GM19468 (cell line): ENCODE measurements around the gene ETFRF1.

Source experiments
- ATAC-seq: cut with Tn5 transposase; IDR thresholded peaks from one replicate; pipeline ENCODE4 v1.9.1; 2021; ENCODE audit warnings: mild to moderate bottlenecking, moderate library complexity, moderate number of reproducible peaks; ENCODE audit not compliant: unreplicated experiment; ENCODE audit errors: extremely low read depth

The ETFRF1 gene, protein sequence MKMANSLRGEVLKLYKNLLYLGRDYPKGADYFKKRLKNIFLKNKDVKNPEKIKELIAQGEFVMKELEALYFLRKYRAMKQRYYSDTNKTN

GRCh38 chr12:25195056-25195971, at the start of gene ETFRF1, which contains the start of gene DNAI7:
Gene ETFRF1, plus strand, starts transcription at chr12:25195237. Its CDS starts 8,720 bp downstream, at chr12:25203957.
Gene DNAI7, minus strand, starts transcription at chr12:25195160. Its CDS starts 82 bp downstream, at chr12:25195078.
- ATAC-seq = peak; percentile 70

GRCh38 chr12:25146686-25147085, 48.4 kb upstream of the ETFRF1 start:
- no peak for ATAC-seq

DNA sequence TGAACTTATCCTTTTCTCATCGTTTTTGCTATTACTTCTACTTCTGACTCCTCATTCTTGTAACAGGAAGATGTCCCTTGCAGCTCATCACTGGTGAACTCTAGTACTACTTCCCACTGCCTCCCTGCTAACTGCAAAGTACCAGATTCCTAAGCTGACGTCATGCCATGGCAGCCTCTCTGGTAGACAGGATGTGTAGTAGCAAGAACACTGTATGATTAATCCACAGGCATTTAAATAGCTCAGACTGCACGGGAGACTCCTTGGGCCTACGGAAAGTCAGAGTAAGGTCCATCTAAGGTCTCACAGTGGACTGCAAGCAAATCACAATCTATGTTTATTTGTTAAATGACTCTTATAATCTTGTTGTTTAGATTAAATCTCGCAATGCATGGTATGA, 43.6 kb upstream of the ETFRF1 start:
- no peak for ATAC-seq

GRCh38 chr12:25152055-25152454, 43.0 kb upstream of the ETFRF1 start:
- ATAC-seq = no peak

GRCh38 chr12:25155022-25155576, 39.9 kb upstream of the ETFRF1 start:
- peak; percentile 26 for ATAC-seq

GRCh38 chr12:25156061-25156460, 39.0 kb upstream of the ETFRF1 start:
- ATAC-seq = no peak

DNA sequence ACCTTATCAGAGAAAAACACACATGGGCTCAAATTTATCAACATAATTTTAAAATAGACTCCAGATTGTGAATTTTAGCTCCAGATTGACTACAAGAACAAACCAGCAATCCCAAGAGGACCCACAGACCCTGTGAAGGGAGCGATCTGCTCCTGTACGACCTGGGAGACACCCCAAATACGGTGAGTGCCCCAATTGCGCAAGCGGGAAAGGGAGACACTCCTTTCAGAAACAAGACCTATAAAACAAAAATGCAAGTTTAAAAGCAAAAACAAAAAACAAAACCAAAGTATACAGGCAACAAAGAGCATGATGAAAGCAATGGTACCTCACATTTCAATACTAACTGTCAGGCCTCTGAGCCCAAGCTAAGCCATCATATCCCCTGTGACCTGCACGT, 32.2 kb upstream of the ETFRF1 start:
- no peak for ATAC-seq

DNA sequence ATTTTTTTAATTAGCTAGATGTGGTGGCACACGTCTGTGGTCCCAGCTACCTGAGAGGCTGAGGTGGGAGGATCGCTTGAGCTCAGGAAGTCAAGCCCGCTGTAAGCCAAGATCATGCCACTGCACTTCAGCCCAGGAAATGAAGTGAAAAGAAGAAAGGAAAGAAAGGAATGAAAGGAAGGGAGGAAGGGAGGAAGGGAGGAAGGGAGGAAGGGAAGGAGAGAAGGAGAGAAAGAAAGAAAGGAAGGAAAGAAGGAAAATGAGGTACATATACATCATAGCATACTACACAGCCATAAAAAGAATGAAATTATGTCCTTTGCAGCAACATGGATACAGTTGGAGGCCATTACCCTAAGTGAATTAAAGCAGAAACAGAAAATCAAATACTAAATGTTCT, 12.3 kb upstream of the ETFRF1 start:
- ATAC-seq = no peak

DNA sequence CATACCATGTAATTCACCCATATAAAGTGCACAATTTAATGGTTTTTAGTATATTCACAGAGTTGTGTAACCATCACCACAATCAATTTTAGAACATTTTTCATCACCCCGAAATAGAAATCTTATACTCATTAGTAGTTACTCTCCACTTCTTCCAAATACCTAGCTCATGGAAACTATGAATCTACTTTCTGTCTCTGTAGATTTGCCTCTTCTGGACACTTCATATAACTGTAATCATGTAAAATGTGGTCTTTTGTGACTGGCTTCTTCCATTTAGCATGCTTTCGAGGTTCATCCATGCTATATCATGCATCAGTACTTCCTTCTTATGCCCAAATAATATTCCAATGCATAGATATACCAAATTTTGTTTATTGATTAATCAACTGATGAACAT, 10.9 kb upstream of the ETFRF1 start:
- ATAC-seq = no peak

GRCh38 chr12:25186038-25186787, 8.8 kb upstream of the ETFRF1 start:
- peak; percentile 9 for ATAC-seq

DNA sequence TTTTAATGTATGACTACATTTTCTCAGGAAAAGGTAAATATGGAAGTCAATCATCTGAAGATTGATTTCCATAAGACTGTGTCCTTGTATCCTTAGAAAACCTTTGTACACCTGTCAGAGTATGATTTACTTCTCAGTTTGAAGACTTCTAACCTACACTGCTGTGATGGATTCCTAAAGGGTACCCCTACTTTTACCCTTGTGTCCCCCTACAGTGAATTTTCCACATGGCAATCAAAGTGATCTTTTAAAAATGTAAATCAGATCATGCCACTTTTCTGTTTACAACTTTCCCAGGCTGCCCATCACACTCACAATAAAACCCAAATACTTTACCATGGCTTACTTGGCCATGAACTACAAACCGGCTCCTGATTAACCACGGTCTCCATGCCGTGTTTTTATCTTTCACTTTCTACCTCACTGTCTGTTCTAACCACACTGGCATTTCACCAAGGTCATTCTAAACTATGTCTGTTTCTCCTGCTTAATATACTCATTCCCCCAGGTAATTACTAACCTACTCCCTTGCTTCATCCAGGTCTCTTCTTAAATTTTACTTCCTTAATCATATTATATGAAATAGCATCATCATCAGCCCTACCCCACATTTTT, 8.1 kb upstream of the ETFRF1 start:
- ATAC-seq = peak; percentile 54

DNA sequence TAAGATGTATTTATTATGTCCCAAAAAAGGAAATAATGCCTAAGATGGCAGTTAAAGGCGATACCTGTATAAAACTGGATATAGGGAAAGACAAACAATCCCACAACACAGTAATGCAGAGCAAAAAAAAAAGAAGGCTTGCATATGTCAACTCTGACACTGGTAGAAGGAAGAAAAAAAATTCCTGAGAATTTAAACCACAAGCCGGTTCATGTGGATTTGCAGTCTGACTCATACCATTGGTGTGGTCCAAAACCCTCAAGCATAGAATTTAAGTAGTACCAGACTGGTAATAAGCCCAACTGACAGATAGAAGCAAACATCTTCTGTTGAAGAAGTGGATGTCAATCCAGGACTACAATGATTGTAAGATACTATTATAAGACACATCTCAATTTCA, 7.3 kb upstream of the ETFRF1 start:
- no peak for ATAC-seq

DNA sequence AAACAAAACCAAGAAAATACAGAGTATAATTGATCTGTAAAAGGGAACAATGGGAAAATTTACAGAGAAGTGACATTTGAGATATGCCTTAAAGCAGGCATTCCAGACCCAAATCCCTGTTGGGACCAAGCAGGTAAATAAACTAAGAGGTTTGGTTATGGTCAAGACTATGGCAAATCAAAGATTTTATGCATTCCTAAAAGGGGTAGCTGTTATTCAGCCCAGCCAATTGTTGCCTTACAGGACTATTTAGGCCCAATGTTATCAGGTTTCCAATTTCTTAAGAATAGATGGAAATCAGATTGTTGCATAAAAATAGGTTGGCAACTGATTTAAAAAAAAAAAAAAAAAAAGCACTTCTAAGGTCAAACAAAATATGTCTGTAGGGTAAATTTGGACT, 5.4 kb upstream of the ETFRF1 start:
- ATAC-seq = no peak

DNA sequence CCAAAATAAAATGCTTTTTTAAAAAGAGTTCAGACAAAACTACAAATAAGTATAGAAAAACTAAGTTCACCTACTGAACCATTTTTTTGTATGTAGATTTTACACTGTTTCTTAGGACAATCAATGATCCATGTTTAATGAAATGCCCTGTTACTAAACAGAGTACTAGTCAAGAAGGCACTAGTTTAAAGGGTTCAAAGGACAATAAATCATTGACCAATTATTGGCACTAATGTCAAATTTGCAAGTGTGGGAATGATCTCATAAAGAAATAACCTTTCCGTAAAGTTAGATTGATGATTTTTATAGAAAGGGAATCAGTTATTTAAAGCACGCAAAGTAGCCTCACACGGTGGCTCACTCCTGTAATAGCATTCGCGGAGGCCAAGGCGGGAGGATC, 4.2 kb upstream of the ETFRF1 start:
- ATAC-seq = no peak

- ATAC-seq = no peak
Observed at GRCh38 chr12:25194214-25194613, 823 bp upstream of the ETFRF1 start.

- ATAC-seq = no peak
Observed at GRCh38 chr12:25194722-25195055, 348 bp upstream of the ETFRF1 start.

GRCh38 chr12:25197608-25198007, 2.6 kb downstream of the ETFRF1 start:
- no peak for ATAC-seq

DNA sequence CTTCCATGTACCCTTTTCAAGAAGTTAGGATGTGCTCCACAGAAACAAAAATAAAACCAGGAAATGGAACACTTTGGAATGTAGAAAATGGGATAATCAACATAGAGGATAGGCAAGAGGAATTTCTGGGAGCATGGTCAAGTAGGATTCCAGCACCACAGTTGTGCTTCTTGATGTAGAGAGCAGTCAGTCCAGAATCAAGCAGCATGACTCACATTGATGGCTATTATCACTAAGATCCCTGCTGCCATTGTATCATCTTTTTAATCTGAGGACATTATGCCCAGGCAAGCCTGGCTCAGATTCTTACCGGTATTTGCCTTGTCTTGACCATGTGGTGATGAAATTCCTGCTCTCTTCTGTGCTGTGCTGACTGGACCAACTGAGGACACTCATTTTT, 5.7 kb downstream of the ETFRF1 start:
- no peak for ATAC-seq

DNA sequence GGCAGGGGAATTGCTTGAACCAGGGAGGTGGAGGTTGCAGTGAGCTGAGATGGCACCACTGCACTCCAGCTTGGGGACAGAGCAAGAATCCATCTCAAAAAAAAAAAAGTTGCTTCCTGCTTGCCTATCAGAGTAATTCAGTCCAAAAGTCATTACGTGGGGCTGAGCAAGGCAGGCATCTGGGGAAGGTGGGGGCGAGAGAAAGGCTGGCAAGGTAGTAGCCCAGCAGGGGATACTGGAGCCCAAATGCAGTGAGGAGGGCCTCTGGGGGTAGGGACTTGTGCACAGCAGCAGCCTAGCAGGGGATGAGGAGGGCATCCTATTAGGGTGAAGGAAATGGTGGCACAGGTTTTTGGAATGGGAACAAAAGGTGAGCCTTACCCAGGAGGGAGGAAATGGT, 7.1 kb downstream of the ETFRF1 start:
- no peak for ATAC-seq

- ATAC-seq = no peak
Observed at GRCh38 chr12:25207411-25207810, 12.4 kb downstream of the ETFRF1 start.
